AML-193 (cell line): ENCODE measurements around the gene MAD1L1.

Experiments
- DNase-seq, 2 experiments: peaks; one replicate each; lab custom pipeline; 2025; lab: John Stamatoyannopoulos, UW

MAD1L1 gene

DNA sequence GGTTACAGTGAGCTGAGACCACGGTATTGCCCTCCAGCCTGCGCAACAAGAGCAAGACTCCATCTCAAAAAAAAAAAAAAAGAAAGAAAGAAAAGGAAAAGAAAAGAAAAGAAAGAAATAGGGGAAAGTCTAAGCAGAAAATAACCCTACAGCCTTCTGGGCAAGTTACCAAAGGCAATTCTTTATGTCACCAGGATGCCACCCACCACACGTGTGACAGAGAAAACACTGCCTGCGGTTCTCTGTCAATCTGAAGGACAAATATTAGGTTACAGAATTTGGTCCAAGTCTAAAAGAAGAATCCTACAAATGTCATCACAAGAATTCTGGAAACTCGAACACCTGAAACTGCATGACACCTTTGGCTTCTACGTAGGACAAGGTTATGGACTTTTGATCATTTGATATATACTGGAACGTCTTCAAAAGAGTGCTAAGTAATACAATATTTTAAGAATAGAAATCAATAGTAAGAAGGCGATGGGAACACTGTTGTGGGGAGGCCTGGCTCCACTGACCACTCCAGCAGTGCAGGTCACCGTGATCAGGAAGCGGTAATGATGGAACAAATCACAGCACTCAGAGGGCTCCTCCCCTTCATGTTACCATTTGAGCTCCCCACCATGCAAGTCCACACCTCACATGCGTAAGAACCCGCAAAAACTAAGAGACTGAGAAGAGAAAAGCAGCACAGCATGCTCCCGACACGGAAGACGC lies 75.8 kb downstream of the MAD1L1 start:
- no peak for DNase-seq

- DNase-seq: no peak
Measured at GRCh38 chr7:2154831-2155230, 77.9 kb downstream of the MAD1L1 start.

- no peak for DNase-seq
Measured at GRCh38 chr7:2154121-2154520, 78.6 kb downstream of the MAD1L1 start.

GRCh38 chr7:2152646-2153045 lies 80.1 kb downstream of the MAD1L1 start:
- DNase-seq: no peak

DNA sequence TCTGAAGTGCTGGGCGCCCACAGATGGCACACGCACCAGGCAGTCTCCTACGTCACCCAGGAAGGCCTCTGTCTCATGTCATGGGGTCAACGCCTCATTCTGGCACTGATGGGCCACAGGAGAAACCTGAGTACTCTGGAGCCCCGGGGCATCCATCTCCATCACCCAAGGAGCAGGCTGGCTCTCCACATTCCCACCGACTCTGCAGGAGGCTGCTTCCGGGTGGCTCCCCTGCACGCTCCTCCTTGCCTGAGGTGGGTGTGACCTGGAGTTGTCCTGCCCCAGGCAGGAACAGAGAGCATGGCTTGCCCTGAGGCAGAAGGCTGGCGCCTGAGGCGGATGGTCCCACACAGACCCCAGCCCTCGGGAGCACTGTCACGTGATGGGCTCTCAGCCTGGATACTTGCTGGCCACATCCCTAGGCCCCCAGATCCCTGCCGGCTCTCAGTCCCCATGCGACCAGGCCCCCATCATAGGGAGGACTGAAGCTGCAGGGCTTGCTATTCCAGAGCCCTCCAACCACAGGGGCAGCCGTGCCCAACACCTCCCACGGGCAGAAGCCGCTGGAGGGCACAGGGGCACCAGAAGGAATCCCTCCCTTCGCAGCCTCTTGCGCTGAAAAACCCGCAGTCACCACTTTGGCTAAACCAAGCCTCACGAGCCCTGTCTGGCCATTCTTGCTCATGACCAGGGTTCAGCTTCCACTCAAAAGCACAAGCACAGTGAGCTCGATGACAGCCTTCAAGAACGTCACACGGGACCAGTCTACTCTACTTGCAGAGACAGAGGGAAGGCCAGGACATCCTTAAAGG lies 80.7 kb downstream of the MAD1L1 start:
- DNase-seq: no peak

- DNase-seq: no peak
Measured at GRCh38 chr7:2151237-2151636, 81.5 kb downstream of the MAD1L1 start.

DNA sequence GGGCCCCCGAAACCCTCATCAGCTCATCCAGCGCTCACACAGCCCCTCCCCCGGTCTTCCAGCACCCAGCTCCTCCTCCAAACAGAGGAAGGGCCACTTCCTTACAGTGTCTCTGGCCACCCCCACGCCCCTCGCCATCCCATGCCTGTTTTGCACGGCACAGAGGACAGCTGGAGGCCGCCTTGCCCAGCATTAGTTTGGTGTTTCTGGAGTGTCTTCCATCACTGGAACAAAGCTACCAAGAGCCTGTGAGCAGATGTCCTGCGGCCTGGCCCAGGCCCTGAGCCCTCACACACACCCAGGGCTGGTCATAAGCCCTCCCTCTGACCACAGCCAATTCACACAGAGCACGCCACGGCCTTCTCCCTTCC lies 82.3 kb downstream of the MAD1L1 start:
- no peak for DNase-seq

GRCh38 chr7:2149672-2150444 lies 82.9 kb downstream of the MAD1L1 start:
- DNase-seq: no peak

- no peak for DNase-seq
Measured at GRCh38 chr7:2148814-2149213, 83.9 kb downstream of the MAD1L1 start.

- DNase-seq: no peak
Measured at GRCh38 chr7:2148189-2148588, 84.6 kb downstream of the MAD1L1 start.

DNA sequence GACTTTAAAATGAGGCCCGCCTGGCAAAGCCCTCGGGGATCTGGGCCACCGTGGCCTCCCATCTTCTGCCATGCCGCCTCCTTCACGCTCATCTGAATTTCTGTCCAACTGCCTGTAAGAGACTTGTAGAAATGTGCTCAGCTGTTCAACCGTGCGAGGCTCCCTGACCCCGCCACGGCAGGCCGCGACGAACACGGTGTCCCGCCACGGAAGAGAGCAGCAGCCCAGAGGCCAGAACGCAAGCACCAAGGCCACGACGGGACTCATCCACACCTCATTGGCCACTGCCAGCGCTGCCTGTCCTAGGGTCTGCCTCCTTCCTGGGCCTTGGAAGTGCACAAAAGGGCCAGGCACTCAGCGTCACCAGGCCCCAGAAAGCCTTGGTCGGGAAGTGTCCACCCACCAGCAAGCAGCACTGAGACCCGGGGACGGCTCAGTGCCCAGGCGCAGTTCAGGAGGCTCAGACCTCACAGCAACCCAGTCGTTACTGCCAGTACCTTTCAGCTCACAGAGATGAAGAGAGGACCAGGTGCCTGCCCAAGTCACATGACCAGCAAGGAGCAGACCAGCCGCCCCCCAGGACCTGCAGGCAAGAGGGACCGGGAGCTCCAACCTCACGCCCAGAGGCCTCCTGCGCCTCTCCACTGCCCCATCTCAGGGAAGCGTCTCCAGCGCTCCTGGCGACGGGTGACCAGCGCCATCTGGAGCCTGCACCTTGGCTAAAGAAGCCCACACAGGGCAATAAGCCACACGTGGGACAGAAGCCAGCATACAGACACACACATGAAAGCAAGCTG lies 85.9 kb downstream of the MAD1L1 start:
- DNase-seq: no peak

DNA sequence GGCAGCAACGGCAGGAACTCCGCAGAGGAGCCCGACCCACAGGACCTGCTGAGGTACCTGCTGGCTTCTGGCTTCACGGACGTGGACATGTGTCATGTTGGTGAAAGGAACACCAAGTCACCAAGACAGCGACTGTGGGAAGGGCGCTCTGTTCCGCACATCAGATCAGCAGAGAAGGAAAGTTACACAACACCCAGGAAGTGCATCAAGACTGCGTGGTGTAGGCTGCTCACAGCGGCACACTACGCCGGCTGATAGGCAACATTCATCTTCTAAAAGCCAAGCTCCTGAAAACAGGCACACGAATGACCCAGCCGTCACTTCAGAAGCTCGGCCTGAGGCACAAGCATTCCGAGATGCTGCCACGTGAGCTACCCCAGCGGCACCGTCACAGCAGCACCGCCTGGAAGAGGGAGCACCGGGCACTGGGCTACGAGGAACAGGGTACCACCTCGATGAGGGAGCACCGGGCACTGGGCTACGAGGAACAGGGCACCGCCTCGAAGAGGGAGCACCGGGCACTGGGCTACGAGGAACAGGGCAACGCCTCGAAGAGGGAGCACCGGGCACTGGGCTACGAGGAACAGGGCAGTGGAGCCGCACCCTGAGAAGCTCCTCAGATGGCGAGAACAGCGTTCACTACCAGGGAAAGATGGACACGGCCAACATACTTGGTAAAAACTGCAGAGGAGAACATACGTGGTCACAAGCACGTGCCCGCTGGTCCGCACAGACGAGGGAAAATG lies 86.7 kb downstream of the MAD1L1 start:
- no peak for DNase-seq

DNA sequence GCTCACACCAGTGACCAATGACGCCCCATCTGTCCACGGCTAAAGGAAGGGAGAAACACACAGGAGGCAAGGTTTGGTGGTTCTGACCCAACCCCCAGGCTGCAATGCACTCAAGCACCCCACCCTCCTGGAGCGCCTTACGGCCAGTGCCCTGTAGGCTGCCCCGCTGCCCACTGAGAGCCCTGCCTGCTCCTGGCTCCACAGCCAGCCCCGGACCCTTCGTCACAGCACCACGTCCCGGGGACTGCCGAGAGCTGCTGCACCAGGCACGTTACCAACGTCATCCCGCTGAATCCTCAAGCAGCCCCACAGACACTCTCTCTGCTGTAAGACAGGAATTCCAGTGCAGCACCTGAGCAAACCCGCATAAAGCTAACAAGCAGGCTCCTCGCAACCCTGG lies 87.8 kb downstream of the MAD1L1 start:
- DNase-seq: no peak

DNA sequence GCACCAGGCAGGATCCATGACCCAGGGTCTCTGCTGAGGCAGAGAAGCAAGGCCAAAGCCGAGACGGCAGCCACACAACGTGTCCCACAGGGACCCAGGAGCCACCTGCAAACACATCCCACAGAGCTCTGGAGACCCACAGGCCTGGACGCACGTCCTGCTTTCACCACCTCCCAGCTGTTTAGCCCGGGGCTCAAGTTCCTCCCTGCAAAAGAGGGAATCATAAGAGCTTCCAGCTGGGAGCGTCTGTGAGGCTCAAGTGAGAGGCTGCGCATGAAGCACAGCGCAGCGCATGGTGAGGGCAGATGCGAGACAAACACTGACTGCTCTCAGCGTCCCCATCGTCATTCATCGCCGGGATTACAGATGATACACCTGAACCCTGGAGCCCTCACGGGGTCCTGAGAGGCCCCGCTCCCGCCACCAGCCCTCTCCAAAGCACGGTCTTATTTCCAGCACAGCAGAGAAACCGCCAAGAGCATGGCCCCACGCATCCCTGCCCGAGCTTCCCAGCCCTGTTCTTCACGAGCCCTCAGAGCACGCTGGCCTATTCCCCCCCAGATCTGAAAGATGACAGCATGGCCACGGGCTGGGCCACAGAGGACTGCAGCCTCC lies 88.7 kb downstream of the MAD1L1 start:
- no peak for DNase-seq

GRCh38 chr7:2143450-2143849 lies 89.3 kb downstream of the MAD1L1 start:
- no peak for DNase-seq

GRCh38 chr7:2142386-2142785 lies 90.4 kb downstream of the MAD1L1 start:
- DNase-seq: no peak

DNA sequence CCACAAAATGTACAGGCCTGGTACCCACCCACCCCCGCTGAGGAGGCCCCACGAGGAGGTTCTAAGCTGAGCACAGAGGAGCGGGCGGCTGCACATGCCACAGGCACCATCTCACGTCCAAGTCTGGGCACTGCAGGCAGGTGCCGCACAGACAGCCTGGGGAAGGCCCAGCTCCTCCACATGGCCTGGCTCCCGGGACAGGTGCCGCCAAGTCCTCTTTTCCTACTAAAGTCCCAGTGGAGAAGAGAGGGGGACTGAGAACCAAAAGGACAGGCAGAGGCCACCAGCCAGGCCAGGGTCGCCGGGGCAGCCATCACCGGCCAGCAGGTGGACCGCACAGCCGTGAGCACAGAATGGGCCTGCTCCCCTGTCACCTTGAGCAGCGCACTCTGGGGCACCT lies 91.1 kb downstream of the MAD1L1 start:
- DNase-seq: no peak

DNA sequence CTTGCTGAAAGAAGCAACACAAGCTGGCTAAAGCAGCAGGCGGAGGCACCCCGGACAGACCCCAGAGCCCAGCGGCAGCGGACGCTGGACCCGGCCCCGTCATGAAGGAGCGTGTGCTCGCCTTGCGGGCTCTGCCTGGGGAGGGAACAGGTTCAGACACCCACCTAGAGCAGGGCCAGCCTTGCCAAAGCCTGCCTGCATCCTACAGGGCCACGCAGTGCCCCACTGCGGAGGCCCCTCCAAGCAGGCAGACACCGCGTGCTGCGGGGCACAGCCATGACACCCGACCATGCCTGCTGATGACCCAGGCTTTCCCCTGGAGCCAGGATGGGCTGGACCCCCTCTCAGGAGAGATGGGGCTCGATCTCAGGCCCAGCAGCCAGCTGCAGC lies 91.7 kb downstream of the MAD1L1 start:
- no peak for DNase-seq

- DNase-seq: no peak
Measured at GRCh38 chr7:2140216-2141020, 92.3 kb downstream of the MAD1L1 start.
